H1 (cell line): Measurements from ENCODE around the gene ZNF48. TPM values are rescaled to one million over a fixed set of nuclear protein-coding genes. Genes with fewer than 3 reads are reported as not detected.

Source experiments
- CTCF ChIA-PET: fragments of 300-600 bp; sonication (Branson Sonifier 250); formaldehyde crosslinking; loops from one replicate; lab custom pipeline; 2021; ENCODE audit not compliant: partially characterized antibody; lab: Charles Lee
- POLR2A ChIA-PET: fragments of 300-600 bp; sonication (Branson Sonifier 250); formaldehyde crosslinking; loops from one replicate; lab custom pipeline; 2021; ENCODE audit warnings: inconsistent platforms; ENCODE audit not compliant: partially characterized antibody; lab: Charles Lee
- DNase-seq, 2 experiments: peaks; one replicate each; pipeline versions ENCODE4 v3.0.0 to v3.0.0-alpha.2; 2010 to 2022; ENCODE audit warnings: low spot score in 2 of 2, low read depth in 1 of 2, mixed read lengths in 1 of 2
- FAIRE-seq: peaks from 2 replicates; lab custom pipeline; 2011; peaks lifted over from hg19 to GRCh38; lab: Jason Lieb, UNC
- H2AFZ ChIP-seq: 2 replicates; pipeline ENCODE4 v1.8.1; 2012; ENCODE audit warnings: low read length, inconsistent platforms
- H2AK5ac ChIP-seq: 2 replicates; pipeline ENCODE4 v1.6.1; 2013; ENCODE audit warnings: low read depth, low read length
- H2BK120ac ChIP-seq: replicated peaks from 2 replicates; pipeline ENCODE3; 2013; ENCODE audit warnings: low read depth, low read length, inconsistent platforms
- H2BK12ac ChIP-seq: 2 replicates; pipeline ENCODE4 v1.6.1; 2013; ENCODE audit warnings: low read depth, low read length
- H2BK15ac ChIP-seq: 2 replicates; pipeline ENCODE4 v1.6.1; 2013; ENCODE audit warnings: low read length
- H2BK20ac ChIP-seq: 2 replicates; pipeline ENCODE4 v1.6.1; 2013; ENCODE audit warnings: low read length
- H2BK5ac ChIP-seq: 2 replicates; pipeline ENCODE4 v1.6.1; 2013; ENCODE audit warnings: low read depth, low read length
- H3K14ac ChIP-seq: 2 replicates; pipeline ENCODE4 v1.6.1; 2013; ENCODE audit warnings: inconsistent platforms; ENCODE audit not compliant: insufficient read length
- H3K18ac ChIP-seq: 2 replicates; pipeline ENCODE4 v1.6.1; 2013; ENCODE audit warnings: low read length; ENCODE audit errors: extremely low read depth
- H3K23ac ChIP-seq: 2 replicates; pipeline ENCODE4 v1.6.1; 2013; ENCODE audit warnings: inconsistent platforms; ENCODE audit not compliant: insufficient read length
- H3K23me2 ChIP-seq: 2 replicates; pipeline ENCODE4 v1.6.1; 2013; ENCODE audit warnings: low read depth, low read length
- H3K27ac ChIP-seq: 2 replicates; pipeline ENCODE4 v1.6.1; 2011; ENCODE audit warnings: low read depth, low read length, inconsistent platforms
- H3K27me3 ChIP-seq, 4 experiments: replicated peaks in 1 of 4; 1 replicate in 1 of 4; 2 replicates in 3 of 4; pipeline versions ENCODE4 v1.6.1 to v1.8.1; 2011 to 2013; ENCODE audit warnings: low read length in 3 of 4, mild to moderate bottlenecking in 3 of 4, inconsistent platforms in 2 of 4, mixed read lengths in 2 of 4, moderate library complexity in 1 of 4; ENCODE audit not compliant: control insufficient read depth in 3 of 4, insufficient read depth in 3 of 4; ENCODE audit errors: extremely low read depth in 1 of 4
- H3K36me3 ChIP-seq, 4 experiments: 2 replicates each; pipeline versions ENCODE4 v1.6.1 to v1.8.1; 2011 to 2013; ENCODE audit warnings: mild to moderate bottlenecking in 4 of 4, low read length in 3 of 4, moderate library complexity in 2 of 4, control low read depth in 1 of 4, inconsistent platforms in 1 of 4; ENCODE audit not compliant: insufficient read depth in 4 of 4, control insufficient read depth in 2 of 4
- H3K4ac ChIP-seq: replicated peaks from 2 replicates; pipeline ENCODE3; 2013; ENCODE audit warnings: low read length, low read depth, mixed read lengths, inconsistent platforms; ENCODE audit not compliant: insufficient read length
- H3K4me1 ChIP-seq, 4 experiments: replicated peaks in 1 of 4; 1 replicate in 1 of 4; 2 replicates in 3 of 4; pipeline versions ENCODE4 v1.6.1 to v1.8.1; 2011 to 2013; ENCODE audit warnings: low read length in 3 of 4, inconsistent platforms in 2 of 4, mixed read lengths in 1 of 4; ENCODE audit not compliant: insufficient read depth in 4 of 4, control insufficient read depth in 3 of 4
- H3K4me2 ChIP-seq, 2 experiments: 2 replicates each; pipeline versions ENCODE4 v1.6.1 to v1.8.1; 2011 to 2013; ENCODE audit warnings: low read depth in 2 of 2, low read length in 2 of 2, control low read depth in 1 of 2, inconsistent platforms in 1 of 2, mild to moderate bottlenecking in 1 of 2; ENCODE audit not compliant: insufficient read depth in 1 of 2
- H3K4me3 ChIP-seq, 4 experiments: fragments of 200-600, 300-600 bp in 1 of 4; sonication (generic), shearing (Covaris generic), sonication (Bioruptor Twin) in 1 of 4; 2 replicates each; pipeline versions ENCODE4 v1.5.1 to v1.8.1; 2011 to 2016; ENCODE audit warnings: low read length in 4 of 4, low read depth in 3 of 4, control low read depth in 2 of 4, inconsistent platforms in 2 of 4, mild to moderate bottlenecking in 2 of 4, mixed read lengths in 1 of 4, moderate library complexity in 1 of 4; ENCODE audit not compliant: insufficient read depth in 2 of 4; ENCODE audit errors: extremely low read depth in 1 of 4
- H3K56ac ChIP-seq: replicated peaks from 2 replicates; pipeline ENCODE3; 2013; ENCODE audit warnings: low read depth, mild to moderate bottlenecking, mixed read lengths, low read length, inconsistent platforms; ENCODE audit not compliant: insufficient read length
- H3K79me1 ChIP-seq: 2 replicates; pipeline ENCODE4 v1.6.1; 2013; ENCODE audit warnings: low read depth, low read length, control low read depth
- H3K79me2 ChIP-seq, 2 experiments: 2 replicates each; pipeline versions ENCODE4 v1.6.1 to v1.8.1; 2012 to 2013; ENCODE audit warnings: low read length in 2 of 2, mild to moderate bottlenecking in 2 of 2, inconsistent platforms in 1 of 2; ENCODE audit not compliant: insufficient read depth in 2 of 2, control insufficient read depth in 1 of 2
- H3K9ac ChIP-seq, 4 experiments: replicated peaks in 1 of 4; 1 replicate in 1 of 4; 2 replicates in 3 of 4; pipeline versions ENCODE4 v1.6.1 to v1.8.1; 2011 to 2013; ENCODE audit warnings: low read depth in 3 of 4, low read length in 3 of 4, control low read depth in 2 of 4, mild to moderate bottlenecking in 2 of 4, moderate library complexity in 2 of 4, inconsistent platforms in 1 of 4; ENCODE audit errors: extremely low read depth in 1 of 4
- H3K9me3 ChIP-seq, 2 experiments: 2 replicates each; pipeline versions ENCODE4 v1.6.1 to v1.8.1; 2012 to 2013; ENCODE audit warnings: mild to moderate bottlenecking in 2 of 2, moderate library complexity in 2 of 2, control low read depth in 1 of 2, inconsistent platforms in 1 of 2, low read depth in 1 of 2, low read length in 1 of 2, mixed read lengths in 1 of 2; ENCODE audit not compliant: insufficient read depth in 2 of 2
- H4K20me1 ChIP-seq, 2 experiments: replicated peaks in 1 of 2; 2 replicates each; pipeline versions ENCODE3 to v1.8.1; 2011 to 2013; ENCODE audit warnings: inconsistent platforms in 2 of 2, low read length in 2 of 2, mild to moderate bottlenecking in 1 of 2; ENCODE audit not compliant: insufficient read depth in 2 of 2, control insufficient read depth in 1 of 2
- H4K5ac ChIP-seq: 2 replicates; pipeline ENCODE4 v1.6.1; 2013; ENCODE audit warnings: low read length, low read depth, mixed read lengths, inconsistent platforms; ENCODE audit not compliant: insufficient read length
- H4K8ac ChIP-seq: 2 replicates; pipeline ENCODE4 v1.8.0; 2013; ENCODE audit warnings: mild to moderate bottlenecking, moderate library complexity, low read length, inconsistent platforms; ENCODE audit not compliant: insufficient read depth; ENCODE audit errors: extremely low read depth
- H4K91ac ChIP-seq: replicated peaks from 2 replicates; pipeline ENCODE3; 2013; ENCODE audit warnings: low read length, mixed read lengths, inconsistent platforms; ENCODE audit not compliant: insufficient read length
- EGR1 ChIP-seq: IDR thresholded peaks from 2 replicates; pipeline ENCODE4 v1.6.1; 2011; ENCODE audit warnings: low read depth, low read length, borderline replicate concordance
- RFX5 ChIP-seq: IDR thresholded peaks from 2 replicates; pipeline ENCODE4 v1.6.1; 2011; ENCODE audit warnings: low read depth, low read length, improper control_type of control experiment, borderline replicate concordance
- TAF1 ChIP-seq: IDR thresholded peaks from 2 replicates; pipeline ENCODE4 v1.6.1; 2011; ENCODE audit warnings: mild to moderate bottlenecking, low read depth, low read length
- WGBS, 2 experiments: shearing (Covaris generic) in 1 of 2; methylation state at CpG; one replicate each; pipeline versions ENCODE4 v1.1.6 to v1.1.7; 2013 to 2015; ENCODE audit warnings: low lambda C conversion rate in 2 of 2, mixed read lengths in 2 of 2, inconsistent platforms in 1 of 2, low coverage in 1 of 2, missing lambda C conversion rate in 1 of 2; ENCODE audit not compliant: insufficient replicate concordance in 2 of 2, insufficient coverage in 1 of 2, insufficient read length in 1 of 2; ENCODE audit errors: extremely low coverage in 1 of 2, missing lambda C conversion rate in 1 of 2; 5-methylcytosine and 5-hydroxymethylcytosine counted together
- polyA plus RNA-seq, 7 experiments: library from polyadenylated mRNA; depleted of rRNA in 3 of 7; stranded (reverse) in 5 of 7; unstranded in 2 of 7; fragments of >200 nt in 5 of 7; fragments of 200-250 nt in 2 of 7; gene quantifications; 1 replicate in 5 of 7; 2 replicates in 1 of 7; 4 replicates in 1 of 7; pipeline versions ENCODE4 v1.2.1 to v1.2.3, GENCODE V29; 2011 to 2013; ENCODE audit warnings: missing spikeins in 2 of 7, mixed read lengths in 2 of 7
- total RNA-seq: library from RNA; stranded (reverse); fragmentation: NEBNext Ultra II Directional; extraction: Animal tissue kit (Norgen Biotek cat#: 25700); gene quantifications from 2 replicates; pipeline ENCODE4 v1.2.1, GENCODE V29; 2021

Gene ZNF48
- total and polyA plus RNA-seq, 2 of the 8 experiments (the other 6 are each of a cell fraction or from before 2014, with no cell fraction given) = 30.4 to 41.2 TPM

GRCh38 chr16:30371248-30371816, 23.9 kb upstream of the ZNF48 start:
- H2AFZ ChIP-seq = no peak overlapping the region
- no peak overlapping the region for H3K18ac ChIP-seq
- 27% methylated on average over 10 of the region's 11 CpGs; no CpG with 5 or more reads in 1 of the 2 experiments for WGBS, 2 experiments
- no peak overlapping the region for H3K14ac ChIP-seq
- H4K5ac ChIP-seq = no peak overlapping the region
- no peak overlapping the region for H4K91ac ChIP-seq
- H3K4me1 ChIP-seq = peaks cover 0 to 17% (median 12%) of the 10 kb centered on the region in 4 experiments; a peak in 6 of 7 replicates
- no peak overlapping the region for H3K9ac ChIP-seq
- H4K20me1 ChIP-seq = peaks cover 0 to 16% of the 10 kb centered on the region in 2 experiments
- peak overlapping the region; percentile 40 to 78 for H3K4me2 ChIP-seq
- no peaks in the 10 kb centered on the region for H3K36me3 ChIP-seq
- H3K9me3 ChIP-seq = no peaks in the 10 kb centered on the region
- no peak overlapping the region for H2BK120ac ChIP-seq
- no peak overlapping the region for H3K56ac ChIP-seq
- FAIRE-seq = no peak
- H2BK5ac ChIP-seq = no peak overlapping the region
- DNase-seq = no peak
- H2BK12ac ChIP-seq = peak overlapping the region; percentile 68; the same call in 1 of the 2 replicates
- H3K27me3 ChIP-seq = no peaks in the 10 kb centered on the region
- no peak overlapping the region for H2BK20ac ChIP-seq
- ChIA-PET CTCF (interaction anchor here (0.6 to 2.3 kb wide), 19 partner anchors 9 to 255 kb away, joined by 3 to 12 read pairs (median 4); partner anchors contain the start of genes CD2BP2, DCTPP1, SEPTIN1 and ZNF48), POLR2A (interaction anchor here (0.6 to 6.9 kb wide), 13 partner anchors 11 to 1109 kb away, joined by 3 to 79 read pairs (median 3); partner anchors contain the start of genes CD2BP2, SEPTIN1, ZNF48 and ZNF771)
- no peak overlapping the region for H3K4ac ChIP-seq
- peaks cover 10% of the 10 kb centered on the region; the same call in 1 of the 2 replicates for H3K23me2 ChIP-seq
- H3K27ac ChIP-seq = no peak overlapping the region
- H3K23ac ChIP-seq = no peak overlapping the region
- H3K79me2 ChIP-seq = peaks cover 0 to 29% of the 10 kb centered on the region in 2 experiments; a peak in 2 of 4 replicates
- TF ChIP-seq EGR1 = no peak
- TF ChIP-seq RFX5 = no peak
- peak; percentile 29; the same call in 1 of the 2 replicates for TF ChIP-seq TAF1
- no peak overlapping the region for H2BK15ac ChIP-seq
- H3K4me3 ChIP-seq = peak overlapping the region; percentile 21 to 57 (median 48); a peak in 6 of 8 replicates
- no peak overlapping the region for H2AK5ac ChIP-seq
- H4K8ac ChIP-seq = no peak overlapping the region
- peaks cover 8% of the 10 kb centered on the region for H3K79me1 ChIP-seq
